ENCODE measurements around the gene CNGB1.
"Not testable (repeated sequence)": the region's sequence is repeated elsewhere in the genome, so short reads cannot be mapped to it uniquely, and the experiment has no call there.

The CNGB1 gene

GRCh38 chr16:57923418-57923817 is 47.5 kb downstream of the CNGB1 start:
- no peak for DNase-seq

GRCh38 chr16:57920880-57921229 is 50.1 kb downstream of the CNGB1 start:
- DNase-seq = no peak

GRCh38 chr16:57920215-57920879 is 50.6 kb downstream of the CNGB1 start:
- DNase-seq = no peak

- no peak for DNase-seq
Measured at GRCh38 chr16:57918994-57919393, 51.9 kb downstream of the CNGB1 start.

GRCh38 chr16:57918444-57918843 is 52.5 kb downstream of the CNGB1 start:
- DNase-seq = no peak

DNA sequence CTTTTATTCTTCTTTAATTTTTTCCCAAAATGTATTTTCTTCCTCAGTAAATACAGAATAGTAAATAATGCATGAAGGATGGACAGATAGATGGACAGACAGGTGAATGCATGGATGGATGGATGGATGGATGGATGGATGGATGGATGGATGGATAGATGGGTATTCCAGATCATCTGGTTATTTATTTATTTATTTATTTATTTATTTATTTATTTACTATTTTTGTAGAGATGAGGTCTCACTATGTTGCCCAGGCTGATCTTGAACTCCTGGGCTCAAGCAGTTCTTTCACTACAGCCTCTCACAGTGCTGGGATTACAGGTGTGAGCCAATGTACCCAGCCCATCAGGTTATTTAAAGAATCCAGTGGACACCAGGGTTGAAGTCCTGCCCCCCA is 53.0 kb downstream of the CNGB1 start:
- not testable (repeated sequence) for DNase-seq

- DNase-seq = not testable (repeated sequence)
Measured at GRCh38 chr16:57917489-57917888, 53.4 kb downstream of the CNGB1 start.

GRCh38 chr16:57916735-57917438 is 54.0 kb downstream of the CNGB1 start:
- DNase-seq = no peak

DNA sequence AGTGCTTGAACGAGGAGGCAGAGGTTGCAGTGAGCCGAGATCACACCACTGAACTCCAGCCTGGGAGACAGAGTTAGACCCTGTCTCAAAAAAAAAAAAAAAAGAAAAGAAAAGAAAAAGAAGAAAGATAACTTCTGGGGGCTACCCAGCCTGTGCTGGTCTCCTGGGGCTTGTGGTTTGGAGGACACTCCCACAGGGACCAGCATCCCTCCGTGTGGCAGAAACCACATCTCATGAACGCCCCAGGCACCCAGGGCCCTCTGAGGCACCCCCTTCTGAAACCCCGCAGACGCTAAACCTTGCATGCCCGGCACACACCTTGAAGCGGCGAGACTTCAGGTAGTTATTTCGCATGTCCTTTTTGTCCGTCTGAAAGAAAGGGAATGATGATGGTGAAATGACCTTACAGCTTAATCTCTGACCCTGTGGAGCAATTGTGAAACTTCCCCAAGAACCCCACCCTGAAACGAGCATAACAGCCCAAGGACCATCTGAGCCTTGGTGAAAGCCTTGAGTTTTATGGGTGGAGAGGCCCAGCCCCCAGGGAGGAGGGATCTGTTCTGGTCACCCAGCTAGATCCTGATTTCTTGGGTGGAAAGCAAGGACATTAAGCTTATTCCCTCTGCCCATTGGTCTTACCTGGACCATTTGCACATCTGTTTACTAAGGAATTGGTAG is 55.0 kb downstream of the CNGB1 start:
- DNase-seq = no peak

DNA sequence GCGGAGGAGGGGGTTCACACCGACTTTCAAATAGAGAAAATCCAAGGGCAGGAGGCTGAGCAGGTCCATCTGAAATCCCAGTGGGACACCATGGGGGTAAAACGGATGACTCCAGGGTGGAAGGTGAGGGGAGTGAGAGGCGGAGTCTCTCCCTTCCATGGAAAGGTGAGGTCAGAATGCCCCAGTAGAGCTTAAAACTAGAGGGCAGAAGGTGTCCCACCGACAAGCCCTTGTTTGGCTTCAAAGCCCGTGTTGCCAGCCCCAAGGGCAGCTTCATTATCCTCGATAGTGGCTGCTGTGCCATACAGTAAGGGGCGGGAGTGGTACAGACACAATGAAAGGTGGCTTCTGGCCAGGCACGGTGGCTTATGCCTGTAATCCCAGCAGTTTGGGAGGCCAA is 55.7 kb downstream of the CNGB1 start:
- DNase-seq = no peak

DNA sequence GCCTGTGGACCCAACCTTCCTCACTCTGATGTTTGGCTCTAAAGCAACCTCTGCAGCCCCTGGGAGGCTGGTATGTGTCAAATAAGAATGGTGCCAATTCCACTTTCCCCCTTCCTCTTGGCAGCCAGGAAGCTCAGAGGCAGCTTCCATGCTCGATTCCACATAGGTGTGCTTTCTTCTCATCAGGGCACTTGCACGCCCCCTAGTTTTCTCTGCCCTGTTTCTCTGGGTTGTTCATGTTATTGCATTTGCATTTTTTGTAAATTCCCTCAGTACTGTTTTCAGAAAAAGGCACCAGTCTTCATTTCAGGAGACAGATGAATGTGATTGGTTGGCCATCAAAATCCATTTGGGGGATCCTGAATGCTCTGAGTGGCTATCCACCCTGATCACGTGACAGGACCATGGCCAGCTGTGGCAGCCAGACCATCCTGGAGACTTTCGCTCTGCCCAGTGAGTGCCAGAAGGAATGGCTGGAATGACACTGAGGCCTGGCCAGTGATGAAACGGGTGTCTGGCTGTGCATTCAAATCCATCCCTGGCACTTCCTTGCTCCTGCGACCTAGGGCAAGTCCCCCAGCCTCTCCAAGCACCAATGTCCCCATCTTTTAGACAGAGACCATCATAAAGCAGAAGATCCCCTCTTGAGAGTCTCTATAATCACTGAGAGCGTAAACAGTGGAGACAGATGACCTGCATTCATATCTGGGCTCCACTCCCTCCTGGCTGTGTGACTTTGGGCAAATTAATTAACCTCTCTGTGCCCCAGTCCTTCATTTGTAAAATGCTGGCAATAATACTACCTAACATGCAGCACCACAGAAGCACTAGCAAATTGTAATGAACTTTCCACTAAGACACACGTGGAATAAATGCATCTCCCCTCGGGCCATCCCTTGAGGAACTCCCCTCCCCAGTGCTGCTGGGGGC is 56.4 kb downstream of the CNGB1 start:
- DNase-seq = no peak

DNA sequence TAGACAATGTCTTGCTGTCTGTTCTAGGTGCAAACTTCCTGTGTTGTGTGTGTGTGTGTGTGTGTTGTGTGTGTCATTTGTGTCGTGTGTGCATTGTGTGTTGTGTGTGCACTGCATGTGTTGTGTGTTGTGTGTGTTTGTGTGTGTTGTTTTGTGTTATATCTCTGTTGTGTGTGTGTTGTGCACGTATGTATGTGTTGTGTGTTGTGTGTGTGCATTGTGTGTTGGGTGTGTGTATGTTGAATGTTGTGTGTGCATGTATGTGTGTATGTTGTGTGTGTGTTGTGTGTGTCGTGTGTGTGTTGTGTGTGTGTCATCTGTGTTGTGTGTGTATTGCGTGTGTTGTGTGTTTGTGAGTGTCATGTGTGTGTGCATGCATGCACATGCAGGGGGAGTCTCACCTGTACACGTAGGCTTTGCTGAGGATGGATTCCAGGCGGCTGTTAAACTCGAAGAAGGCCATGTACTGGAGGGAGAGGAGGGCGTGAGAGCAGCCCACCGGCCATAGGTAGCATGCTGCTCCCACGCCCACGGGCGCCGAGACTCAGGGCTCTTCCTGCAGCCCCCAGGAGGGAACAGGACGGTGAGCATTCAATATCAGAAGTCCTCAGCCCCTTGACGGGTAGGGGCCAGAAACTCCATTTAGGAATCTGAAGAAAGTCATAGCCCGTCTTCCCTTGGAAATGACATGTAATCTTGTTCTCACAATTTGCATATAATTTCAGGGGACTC is 58.2 kb downstream of the CNGB1 start:
- DNase-seq = no peak

DNA sequence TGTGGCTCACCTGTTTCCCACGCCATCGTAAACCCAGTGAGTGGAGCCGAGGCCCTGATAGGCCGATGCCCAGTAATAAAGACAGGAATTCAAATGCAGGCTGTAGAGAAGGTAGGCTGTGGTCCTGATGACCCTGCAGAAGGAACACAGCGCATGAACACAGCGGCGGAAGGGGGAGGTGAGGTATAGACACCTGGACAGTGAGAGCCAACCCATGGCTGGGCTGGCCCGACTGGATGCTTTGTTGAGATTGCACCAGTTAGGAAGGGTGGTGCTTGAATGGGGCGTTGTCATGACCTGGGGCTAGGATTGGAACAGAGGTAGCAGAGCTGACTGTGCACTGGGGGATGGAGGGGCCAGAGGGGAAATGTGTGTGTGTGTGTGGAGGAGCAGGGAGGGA is 59.2 kb downstream of the CNGB1 start:
- DNase-seq = no peak

DNA sequence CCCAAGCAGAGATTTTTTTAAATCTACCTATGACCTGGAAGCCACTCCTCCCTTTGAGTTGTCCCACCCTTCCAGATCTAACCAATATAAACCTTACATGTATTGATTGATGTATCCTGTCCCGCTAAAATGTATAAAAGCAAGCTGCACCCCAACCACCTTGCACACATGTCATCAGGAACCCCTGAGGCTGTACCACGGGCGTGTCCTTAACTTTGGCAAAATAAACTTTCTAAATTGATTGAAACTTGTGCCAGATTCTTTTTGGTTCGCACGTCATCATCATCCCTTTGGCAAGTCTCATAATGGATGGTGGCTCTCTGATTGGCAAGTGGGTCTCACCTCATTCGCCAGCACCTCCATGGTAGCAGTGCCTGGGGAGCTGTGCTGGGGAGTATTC is 60.2 kb downstream of the CNGB1 start:
- no peak for DNase-seq

GRCh38 chr16:57908409-57908987 is 62.4 kb downstream of the CNGB1 start:
- no peak for DNase-seq

- peak; percentile 47 to 50 for DNase-seq
Measured at GRCh38 chr16:57906382-57907316, 64.3 kb downstream of the CNGB1 start.

- no peak for DNase-seq
Measured at GRCh38 chr16:57904101-57904500, 66.8 kb downstream of the CNGB1 start.

- DNase-seq = no peak
Measured at GRCh38 chr16:57903656-57904055, 67.3 kb downstream of the CNGB1 start.

- DNase-seq = no peak
Measured at GRCh38 chr16:57901480-57902069, 69.4 kb downstream of the CNGB1 start.

DNA sequence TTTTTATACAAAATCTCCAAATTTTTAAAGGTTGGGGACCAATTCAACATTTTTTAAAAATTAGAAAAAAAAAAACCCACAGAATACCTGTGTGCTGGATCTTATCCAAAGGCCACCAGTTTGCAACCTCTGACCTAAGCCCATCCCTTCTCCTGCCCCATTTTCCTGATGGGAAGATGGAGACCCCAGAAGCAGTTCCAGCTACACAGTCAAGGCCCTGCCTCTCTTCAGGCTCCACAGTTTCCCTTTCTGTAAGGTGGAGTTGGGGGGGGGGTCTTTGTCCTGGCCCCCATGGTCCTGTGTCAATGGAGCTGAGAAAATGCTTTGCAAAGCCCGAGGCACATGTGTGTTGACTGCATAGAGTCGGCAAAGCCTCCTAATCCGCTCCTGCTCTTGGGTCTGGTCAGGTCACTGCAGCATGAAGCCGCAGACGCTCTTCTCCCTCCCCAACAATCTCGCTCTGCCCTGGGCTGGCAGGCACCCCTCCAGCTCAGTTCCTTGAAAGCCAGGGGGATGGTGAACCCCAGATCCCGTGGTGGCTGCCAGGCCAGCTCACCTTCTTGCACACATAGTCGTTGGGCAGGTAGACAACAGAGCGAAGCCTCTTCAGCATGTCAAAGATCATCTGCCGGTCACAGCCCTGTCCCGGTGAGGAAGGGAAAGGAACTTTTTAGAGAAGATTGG is 70.0 kb downstream of the CNGB1 start:
- no peak for DNase-seq
